Activated naive CD4-positive, alpha-beta T cell treated with anti-CD3 and anti-CD28 coated beads, Interleukin-2, amount 10 ng/mL, durations not matched to agents 7 days and 5 days (primary cell): ENCODE measurements around the gene SEMA6B.
"Not testable (repeated sequence)": the region's sequence is repeated elsewhere in the genome, so short reads cannot be mapped to it uniquely, and the experiment has no call there.

ENCODE experiments used
- CTCF ChIA-PET: fragments of 350-600 bp; sonication (Branson Sonifier 250); formaldehyde crosslinking; loops from one replicate; lab custom pipeline; 2021; ENCODE audit warnings: antibody characterized with exemption; lab: Charles Lee
- DNase-seq: peaks from one replicate; pipeline ENCODE4 v3.0.0-alpha.2; 2020
- H3K27ac Mint-ChIP-seq: one replicate; pipeline ENCODE4 v1.8.0; 2021; ENCODE audit warnings: mild to moderate bottlenecking, moderate library complexity, mixed read lengths
- H3K27me3 Mint-ChIP-seq: one replicate; pipeline ENCODE4 v1.8.0; 2021; ENCODE audit warnings: mild to moderate bottlenecking, mixed read lengths
- H3K36me3 Mint-ChIP-seq: one replicate; pipeline ENCODE4 v1.8.0; 2021; ENCODE audit warnings: mixed read lengths
- H3K4me1 Mint-ChIP-seq: one replicate; pipeline ENCODE4 v1.8.0; 2021; ENCODE audit warnings: mixed read lengths
- H3K4me3 Mint-ChIP-seq: one replicate; pipeline ENCODE4 v1.8.0; 2021; ENCODE audit warnings: mild to moderate bottlenecking, moderate library complexity, mixed read lengths
- H3K9me3 Mint-ChIP-seq: one replicate; pipeline ENCODE4 v1.8.0; 2021; ENCODE audit warnings: mixed read lengths

The SEMA6B gene

DNA sequence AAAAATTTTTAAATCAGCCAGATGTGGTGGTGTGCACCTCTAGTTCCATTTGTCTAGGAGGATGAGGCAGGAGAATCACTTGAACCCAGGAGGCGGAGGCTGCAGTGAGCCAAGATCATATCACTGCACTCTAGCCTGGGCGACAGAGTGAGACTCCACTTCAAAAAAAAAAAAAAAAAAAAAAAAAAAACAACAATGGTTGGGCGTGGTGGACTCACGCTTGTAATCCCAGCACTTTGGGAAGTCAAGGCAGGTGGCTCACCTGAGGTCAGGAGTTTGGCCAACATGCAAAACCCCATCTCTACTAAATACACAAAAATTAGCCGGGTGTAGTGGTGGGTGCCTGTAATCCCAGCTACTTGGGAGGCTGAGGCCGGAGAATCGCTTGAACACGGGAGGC lies 32.1 kb downstream of the SEMA6B start:
- DNase-seq, H3K27ac Mint-ChIP-seq, H3K36me3 Mint-ChIP-seq, H3K4me1 Mint-ChIP-seq, H3K9me3 Mint-ChIP-seq, H3K4me3 Mint-ChIP-seq: not testable (repeated sequence)
- CTCF ChIA-PET, result interaction anchor here (1.2 kb wide), 1 partner anchor 260 kb away, joined by 4 read pairs; no protein-coding TSS in a partner anchor
- peaks cover 23% of the 10 kb centered on the region for H3K27me3 Mint-ChIP-seq

DNA sequence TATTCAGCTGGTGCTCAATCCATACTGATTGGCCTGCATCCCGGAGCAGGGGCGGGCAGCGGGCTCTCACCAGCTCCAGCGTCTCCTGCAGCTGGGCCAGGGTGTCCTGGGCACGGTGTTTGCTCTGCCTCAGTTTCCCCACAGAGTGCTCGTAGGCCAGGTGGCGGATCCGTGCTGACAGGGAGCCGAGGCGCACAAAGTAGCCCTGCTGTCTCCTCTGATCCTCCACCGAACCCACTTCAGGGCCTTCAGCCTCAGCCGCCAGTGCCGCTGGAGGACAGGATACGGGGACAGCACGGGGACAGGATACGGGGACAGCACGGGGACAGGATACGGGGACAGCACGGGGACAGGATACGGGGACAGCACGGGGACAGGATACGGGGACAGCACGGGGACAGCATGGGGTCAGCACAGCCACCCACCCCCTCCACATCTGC lies 33.9 kb downstream of the SEMA6B start:
- Mint-ChIP-seq H3K4me3 (no peak overlapping the region), H3K9me3 (no peaks in the 10 kb centered on the region), H3K36me3 (no peaks in the 10 kb centered on the region), H3K27me3 (peaks cover 16% of the 10 kb centered on the region), H3K4me1 (no peaks in the 10 kb centered on the region), H3K27ac (no peak overlapping the region)
- CTCF ChIA-PET, result interaction anchor here (0.6 to 4.5 kb wide), 11 partner anchors 8 to 258 kb away, joined by 3 to 30 read pairs (median 7); partner anchors contain the start of gene PLIN5
- DNase-seq, result no peak

DNA sequence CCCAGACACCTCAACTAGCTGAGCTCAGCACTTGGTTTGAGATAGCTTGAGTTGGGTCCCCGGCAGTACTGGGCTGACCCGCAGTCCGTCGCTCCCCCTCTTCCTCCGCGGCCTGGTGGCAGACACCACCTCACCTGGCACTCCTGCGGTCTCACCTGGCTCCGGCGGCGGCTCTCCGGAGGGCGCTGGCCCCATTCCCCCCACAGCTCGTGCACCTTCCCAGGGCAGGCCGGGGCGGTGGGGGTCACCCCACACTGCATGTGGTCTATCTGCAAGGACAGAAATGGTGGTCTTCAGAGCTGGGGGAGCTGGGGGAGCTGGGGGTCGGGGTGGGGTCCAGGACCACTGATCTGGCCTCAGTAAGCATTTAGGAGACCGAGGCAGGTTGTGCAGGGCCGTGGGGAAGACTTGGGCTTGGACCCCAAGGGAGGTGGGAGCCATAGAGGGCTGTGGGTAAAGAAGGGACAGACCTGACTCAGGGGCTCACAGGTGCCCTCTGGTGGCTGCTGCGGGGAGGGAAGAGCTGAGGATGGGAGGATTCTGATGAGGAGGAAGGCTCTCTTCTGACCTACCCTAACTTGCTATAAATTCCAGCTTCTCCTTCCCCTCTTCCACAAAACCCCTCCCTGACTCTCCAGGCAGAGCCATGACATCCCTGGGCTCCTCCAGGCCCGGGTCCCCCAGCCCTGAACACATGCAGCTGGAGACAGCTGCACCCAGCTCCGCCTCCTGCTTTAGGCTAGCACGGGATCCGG lies 34.5 kb downstream of the SEMA6B start:
- peak; percentile 82 for DNase-seq
- Mint-ChIP-seq H3K36me3 (no peaks in the 10 kb centered on the region), H3K27ac (no peak overlapping the region), H3K27me3 (peaks cover 12% of the 10 kb centered on the region), H3K4me1 (no peaks in the 10 kb centered on the region), H3K9me3 (no peaks in the 10 kb centered on the region), H3K4me3 (no peak overlapping the region)
- CTCF ChIA-PET, result interaction anchor here (0.6 to 4.5 kb wide), 12 partner anchors 9 to 257 kb away, joined by 3 to 30 read pairs (median 8); partner anchors contain the start of gene PLIN5

DNA sequence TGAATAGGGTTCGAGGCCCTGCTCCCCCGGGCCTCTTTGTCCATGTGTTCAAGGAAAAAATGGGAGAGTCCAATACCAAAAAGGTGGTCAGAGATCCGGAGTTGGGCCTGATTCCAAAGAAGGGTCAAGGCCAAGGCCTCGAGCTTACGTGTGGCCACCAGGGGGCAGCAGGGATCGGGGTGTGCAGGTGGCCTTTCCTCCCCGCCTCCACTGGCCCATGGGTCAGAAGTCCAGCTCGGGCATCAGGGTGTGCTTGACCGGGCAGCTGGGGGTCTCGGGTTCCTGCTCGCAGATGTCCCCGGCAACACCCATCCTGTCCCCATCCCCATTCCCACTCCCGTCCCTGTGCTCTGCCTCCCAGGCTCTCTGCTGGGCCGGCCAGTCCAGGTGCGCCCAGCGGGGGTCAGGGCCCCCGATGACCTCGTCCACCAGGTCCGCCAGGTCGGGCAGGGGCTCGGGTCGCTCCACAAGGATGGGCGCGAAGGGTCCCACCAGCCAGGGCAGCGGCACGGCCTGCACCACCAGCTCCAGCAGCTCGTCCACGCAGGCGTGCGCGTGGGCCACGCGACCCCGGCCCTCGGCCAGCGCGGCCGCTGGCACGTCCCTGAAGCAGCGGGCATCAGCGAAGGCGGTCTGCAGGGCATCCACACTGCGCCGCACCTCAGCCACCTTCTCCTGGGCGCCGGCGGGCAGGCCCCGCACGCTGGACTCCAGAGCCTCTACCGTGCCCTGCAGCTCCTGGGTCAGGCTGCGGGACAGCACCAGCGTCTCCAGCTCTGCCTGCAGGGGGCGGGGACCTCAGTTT lies 36.0 kb downstream of the SEMA6B start:
- Mint-ChIP-seq H3K27ac (no peak overlapping the region), H3K4me3 (no peak overlapping the region), H3K36me3 (no peaks in the 10 kb centered on the region), H3K4me1 (no peaks in the 10 kb centered on the region), H3K27me3 (peaks cover 17% of the 10 kb centered on the region), H3K9me3 (no peaks in the 10 kb centered on the region)
- DNase-seq, result peak; percentile 32
- CTCF ChIA-PET, result interaction anchor here (0.5 to 4.5 kb wide), 13 partner anchors 9 to 624 kb away, joined by 3 to 30 read pairs (median 5); partner anchors contain the start of gene PLIN5

DNA sequence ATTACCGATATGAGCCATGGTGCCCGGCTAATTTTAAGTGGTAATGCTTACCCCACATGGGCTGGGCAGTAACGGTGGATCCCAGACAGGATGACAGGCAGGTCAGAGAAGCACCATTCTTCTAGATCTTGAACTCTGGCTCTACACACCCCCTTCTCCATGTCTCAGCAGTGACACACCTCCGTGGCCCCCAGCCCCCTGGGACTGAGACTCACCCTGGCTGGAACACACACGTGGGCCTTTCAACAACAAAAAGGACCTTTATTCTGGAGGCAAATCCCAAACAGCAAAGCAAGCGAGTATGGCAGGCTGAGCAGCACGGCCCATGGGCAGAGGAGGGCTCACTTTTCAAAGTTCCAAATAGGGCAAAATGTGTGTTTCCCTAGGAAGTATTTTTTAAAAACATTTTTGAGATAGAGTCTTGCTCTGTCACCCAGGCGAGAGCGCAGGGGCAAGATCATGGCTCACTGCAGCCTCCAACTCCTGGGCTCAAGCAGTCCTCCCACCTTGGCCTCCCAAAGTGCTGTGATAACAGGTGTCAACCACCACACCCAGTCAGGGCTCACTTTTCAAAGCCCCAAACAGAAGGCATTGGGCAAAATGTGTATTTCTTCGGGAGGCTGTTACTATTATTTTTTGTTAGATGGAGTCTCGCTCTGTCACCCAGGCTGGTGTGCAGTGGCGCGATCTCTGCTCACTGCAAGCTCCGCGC lies 37.0 kb downstream of the SEMA6B start:
- H3K27me3 Mint-ChIP-seq, result peaks cover 23% of the 10 kb centered on the region
- no peak overlapping the region for H3K4me3 Mint-ChIP-seq
- no peak overlapping the region for H3K27ac Mint-ChIP-seq
- CTCF ChIA-PET, result interaction anchor here (0.6 to 4.5 kb wide), 11 partner anchors 9 to 288 kb away, joined by 3 to 30 read pairs (median 5); partner anchors contain the start of gene PLIN5
- H3K36me3 Mint-ChIP-seq, result no peaks in the 10 kb centered on the region
- H3K9me3 Mint-ChIP-seq, result no peaks in the 10 kb centered on the region
- DNase-seq, result no peak
- H3K4me1 Mint-ChIP-seq, result no peaks in the 10 kb centered on the region

DNA sequence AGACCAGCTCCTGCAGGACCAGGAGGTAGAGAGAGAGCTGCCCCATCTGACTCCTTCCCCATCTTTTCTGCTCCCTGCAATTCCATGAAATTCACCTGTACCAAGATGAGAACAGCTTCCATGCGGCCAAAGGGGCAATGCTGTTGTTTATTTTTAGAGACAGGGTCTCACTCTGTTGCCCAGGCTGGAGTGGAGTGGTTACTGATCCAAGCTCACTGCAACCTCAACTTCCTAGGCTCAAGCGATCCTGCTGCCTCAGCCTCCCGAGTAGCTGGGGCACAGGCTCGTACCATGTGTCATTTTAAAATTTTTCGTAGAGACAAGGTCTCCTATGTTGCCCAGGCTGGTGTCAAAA lies 37.6 kb downstream of the SEMA6B start:
- Mint-ChIP-seq H3K9me3 (no peaks in the 10 kb centered on the region), H3K4me1 (no peaks in the 10 kb centered on the region), H3K36me3 (no peaks in the 10 kb centered on the region), H3K4me3 (no peak overlapping the region), H3K27ac (no peak overlapping the region), H3K27me3 (peaks cover 23% of the 10 kb centered on the region)
- no peak for DNase-seq
- CTCF ChIA-PET, result interaction anchor here (0.6 to 0.7 kb wide), 2 partner anchors 12 to 90 kb away, joined by 3 to 4 read pairs; no protein-coding TSS in a partner anchor

DNA sequence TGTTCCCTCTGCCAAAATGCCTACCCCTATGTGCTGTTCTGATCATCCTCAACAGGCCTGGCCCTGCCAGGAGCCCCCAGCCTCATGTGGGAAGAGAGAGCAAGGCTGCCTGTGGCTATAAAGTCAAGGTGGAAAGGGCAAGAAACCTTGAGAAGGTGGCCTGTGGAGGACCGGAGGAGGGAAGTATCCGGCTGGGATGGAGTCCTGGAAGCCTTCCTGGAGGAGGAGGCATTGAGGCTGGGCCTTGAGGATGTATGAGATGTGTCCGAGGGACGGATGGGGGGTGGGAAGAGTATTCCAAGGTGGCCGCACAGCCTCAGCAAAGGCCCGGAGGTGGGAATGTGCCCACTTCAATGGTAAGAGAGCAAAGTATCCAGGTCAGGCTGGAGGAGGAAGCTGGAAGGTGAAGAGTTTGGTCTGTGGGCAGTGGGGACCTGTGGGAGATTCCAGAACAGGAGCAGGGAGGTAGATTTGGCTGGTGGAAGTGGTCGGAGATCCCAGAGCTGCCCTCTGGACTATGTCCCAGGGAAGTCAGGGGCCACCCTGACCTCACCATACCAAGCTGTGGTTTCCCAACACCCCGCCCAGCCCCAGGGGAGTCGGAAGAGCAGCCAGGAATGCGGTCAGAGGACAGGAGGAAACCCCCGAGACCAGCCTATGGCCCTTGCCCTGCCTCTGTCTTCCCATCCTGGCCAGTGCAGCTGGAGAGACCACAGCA lies 38.2 kb downstream of the SEMA6B start:
- H3K4me3 Mint-ChIP-seq, result no peak overlapping the region
- no peaks in the 10 kb centered on the region for H3K36me3 Mint-ChIP-seq
- H3K27ac Mint-ChIP-seq, result no peak overlapping the region
- H3K27me3 Mint-ChIP-seq, result peaks cover 23% of the 10 kb centered on the region
- H3K9me3 Mint-ChIP-seq, result no peaks in the 10 kb centered on the region
- CTCF ChIA-PET, result interaction anchor here (0.7 kb wide), 1 partner anchor 12 kb away, joined by 3 read pairs; no protein-coding TSS in a partner anchor
- no peaks in the 10 kb centered on the region for H3K4me1 Mint-ChIP-seq
- DNase-seq, result no peak

DNA sequence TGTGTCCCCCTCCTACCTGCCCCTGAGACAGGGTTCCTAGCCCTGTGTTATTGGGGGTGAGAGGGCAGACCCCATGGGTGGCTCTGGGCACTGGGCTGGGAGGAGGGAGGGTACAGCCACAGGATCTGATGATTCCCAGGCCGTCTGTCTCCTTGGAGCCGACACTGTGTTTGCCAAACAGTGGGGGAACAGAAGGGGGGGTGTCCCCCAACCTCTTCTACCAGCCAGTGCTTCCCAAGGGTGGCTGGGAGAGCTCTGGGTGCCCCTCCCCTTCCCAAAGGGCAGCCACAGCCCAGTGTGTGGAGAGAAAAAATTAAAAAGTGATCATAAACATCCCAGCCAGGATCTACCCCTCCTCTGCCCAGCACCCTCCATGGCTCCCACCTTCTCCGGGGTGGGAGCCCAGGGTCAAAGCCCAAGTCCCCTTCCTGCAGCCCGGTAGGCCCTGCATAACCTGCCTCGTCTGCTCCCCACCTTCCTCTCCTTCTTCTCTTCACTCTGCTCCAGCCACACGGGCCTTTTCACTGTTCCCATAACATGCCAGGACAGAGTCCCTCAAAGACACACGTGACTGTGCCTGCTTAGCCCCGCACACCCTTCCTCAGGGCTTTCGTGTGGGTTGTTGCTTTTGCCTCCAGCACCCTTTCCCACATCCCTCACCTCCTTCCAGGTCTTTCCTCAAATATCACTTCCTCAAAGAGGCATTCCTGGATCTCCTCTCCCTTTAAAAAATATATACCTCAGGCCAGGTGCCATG lies 39.8 kb downstream of the SEMA6B start:
- Mint-ChIP-seq H3K9me3 (no peaks in the 10 kb centered on the region), H3K27ac (no peak overlapping the region), H3K27me3 (peaks cover 23% of the 10 kb centered on the region), H3K4me1 (no peaks in the 10 kb centered on the region), H3K4me3 (no peak overlapping the region), H3K36me3 (no peaks in the 10 kb centered on the region)
- no peak for DNase-seq
- CTCF ChIA-PET, result no interaction called here

DNA sequence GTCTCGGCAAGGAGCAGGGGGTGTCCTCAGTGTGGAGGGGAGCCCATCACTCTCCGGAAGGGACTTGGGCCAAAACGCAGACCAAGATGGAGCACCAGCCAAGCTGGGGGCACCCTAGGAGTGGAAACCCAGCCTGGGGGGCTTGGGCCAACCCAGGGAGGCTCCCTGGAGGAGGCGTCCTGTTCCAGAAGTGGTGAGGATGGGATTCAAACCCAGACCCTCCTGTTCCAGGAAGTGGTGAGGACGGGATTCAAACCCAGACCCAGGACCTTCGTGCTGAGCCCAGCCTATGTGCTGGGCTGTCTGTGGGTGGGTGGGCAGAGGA lies 40.4 kb downstream of the SEMA6B start:
- Mint-ChIP-seq H3K27me3 (peaks cover 23% of the 10 kb centered on the region), H3K27ac (no peak overlapping the region), H3K4me3 (no peak overlapping the region), H3K4me1 (no peaks in the 10 kb centered on the region), H3K36me3 (no peaks in the 10 kb centered on the region), H3K9me3 (no peaks in the 10 kb centered on the region)
- no peak for DNase-seq
- CTCF ChIA-PET, result no interaction called here

DNA sequence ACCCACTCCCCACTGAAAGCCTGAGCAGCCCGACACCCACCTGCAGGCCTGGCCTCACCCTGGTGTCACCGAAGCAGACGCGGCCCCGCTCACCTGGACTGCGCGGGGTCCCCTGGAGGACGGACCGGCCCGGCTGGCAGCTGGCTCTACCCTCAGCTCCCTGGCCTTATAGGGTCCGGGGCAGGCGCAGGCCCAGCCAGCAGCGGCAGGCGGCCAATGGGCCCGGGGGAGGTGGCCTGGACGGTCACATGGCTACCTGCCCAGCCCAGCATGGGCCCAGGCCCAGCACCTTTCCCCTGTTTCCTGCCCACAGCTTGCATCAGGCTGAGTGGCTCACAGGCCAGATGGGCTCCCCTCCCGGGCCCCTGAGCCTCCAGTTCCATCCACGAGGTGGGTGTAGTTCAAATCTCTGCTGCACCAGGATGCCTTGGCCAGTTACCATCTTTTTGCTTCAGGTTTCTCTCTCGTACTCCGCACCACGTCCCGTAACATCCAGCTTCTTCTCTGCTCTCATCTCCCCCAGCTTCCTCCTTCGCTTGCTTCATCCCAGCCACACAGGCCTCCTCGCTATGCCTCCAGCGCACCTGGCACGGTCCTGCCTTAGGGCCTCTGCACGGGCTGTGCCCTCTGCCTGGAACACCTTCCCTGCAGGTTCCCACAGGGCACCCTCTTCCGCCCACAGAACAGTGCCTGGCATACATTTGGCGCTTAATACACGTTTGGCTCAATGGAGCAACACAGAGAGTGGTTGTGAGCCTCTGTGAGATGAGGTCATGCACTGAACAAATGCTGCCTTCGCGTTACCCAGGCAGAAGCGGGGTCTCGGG lies 40.9 kb downstream of the SEMA6B start, which contains the start of gene PLIN4:
Gene PLIN4 (minus strand): TSS at position 142 of the 827 bp plus-strand sequence. CDS start 214 bp downstream, outside the sequence.
- H3K4me3 Mint-ChIP-seq, result no peak within 1 kb of the TSS
- CTCF ChIA-PET, result no interaction called here
- H3K27ac Mint-ChIP-seq, result no peak within 1 kb of the TSS
- no peaks in the 10 kb centered on the region for H3K36me3 Mint-ChIP-seq
- H3K27me3 Mint-ChIP-seq, result peaks cover 23% of the 10 kb centered on the region
- no peaks in the 10 kb centered on the region for H3K9me3 Mint-ChIP-seq
- no peaks in the 10 kb centered on the region for H3K4me1 Mint-ChIP-seq
- DNase-seq, result no peak

DNA sequence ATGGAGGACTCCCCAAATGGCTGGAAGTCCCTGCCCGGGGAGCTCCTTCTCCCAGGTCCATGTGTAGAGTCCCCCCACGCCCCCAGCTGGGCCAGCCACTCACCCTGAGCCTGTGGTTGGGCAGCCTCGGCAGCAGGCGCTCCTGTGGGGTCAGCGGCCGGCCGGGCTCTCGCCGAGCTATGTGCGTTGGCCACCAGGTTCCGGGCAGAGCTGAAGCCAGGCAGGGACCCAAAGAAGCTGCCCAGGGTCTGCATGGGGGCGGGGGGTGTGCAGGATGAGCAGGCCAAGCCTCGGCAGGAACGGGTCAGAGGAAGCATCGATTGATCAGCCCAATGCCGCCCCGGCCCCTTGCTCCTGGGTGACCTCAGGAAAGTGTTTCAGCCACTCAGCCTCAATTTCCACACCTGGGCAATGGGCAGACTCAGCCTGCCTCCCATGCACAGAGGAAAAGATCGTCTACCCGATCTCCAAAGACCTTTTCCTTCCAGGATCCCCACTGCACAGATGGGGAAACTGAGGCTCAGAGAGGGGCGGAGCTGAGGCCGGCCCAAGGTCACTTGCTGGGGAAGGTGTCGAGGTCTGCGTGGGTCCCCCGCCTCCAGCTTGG lies 41.9 kb downstream of the SEMA6B start:
- H3K4me3 Mint-ChIP-seq, result no peak overlapping the region
- CTCF ChIA-PET, result no interaction called here
- H3K9me3 Mint-ChIP-seq, result no peaks in the 10 kb centered on the region
- no peak for DNase-seq
- no peak overlapping the region for H3K27ac Mint-ChIP-seq
- no peaks in the 10 kb centered on the region for H3K36me3 Mint-ChIP-seq
- peaks cover 23% of the 10 kb centered on the region for H3K27me3 Mint-ChIP-seq
- H3K4me1 Mint-ChIP-seq, result no peaks in the 10 kb centered on the region

DNA sequence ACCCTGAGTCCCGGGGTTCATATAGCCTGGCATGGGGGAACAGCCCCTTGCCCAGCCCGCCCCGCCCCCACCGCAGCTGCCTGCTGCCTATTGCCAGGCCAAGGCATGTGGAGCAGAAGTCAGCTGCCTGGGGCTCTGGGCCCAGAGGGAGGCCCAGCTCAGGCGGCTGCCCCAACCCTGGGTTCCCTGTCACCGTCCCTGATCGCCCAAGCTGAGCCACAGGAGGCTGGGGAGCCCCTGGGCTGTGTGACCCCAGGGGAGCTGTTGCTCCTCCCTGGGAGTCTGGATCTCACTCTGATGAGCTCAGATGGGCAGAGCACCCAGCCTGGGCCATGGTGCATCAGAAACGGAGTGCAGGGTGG lies 42.6 kb downstream of the SEMA6B start:
- H3K27me3 Mint-ChIP-seq, result peaks cover 23% of the 10 kb centered on the region
- no peak for DNase-seq
- no peak overlapping the region for H3K4me3 Mint-ChIP-seq
- CTCF ChIA-PET, result no interaction called here
- no peaks in the 10 kb centered on the region for H3K36me3 Mint-ChIP-seq
- no peaks in the 10 kb centered on the region for H3K9me3 Mint-ChIP-seq
- H3K4me1 Mint-ChIP-seq, result no peaks in the 10 kb centered on the region
- H3K27ac Mint-ChIP-seq, result no peak overlapping the region
